Activated CD4-positive, alpha-beta T cell treated with anti-CD3 and anti-CD28 coated beads, Interleukin-2, amount 50 U/mL, for 24 hours (primary cell): ENCODE data around the gene TMEM38A.
"Not testable (repeated sequence)": the region's sequence is repeated elsewhere in the genome, so short reads cannot be mapped to it uniquely, and the experiment has no call there.

Experiments
- DNase-seq, 2 donors: peaks; one replicate each; pipeline ENCODE4 v3.0.0-alpha.2; 2020; ENCODE audit warnings: low read depth in 1 of 2, low spot score in 1 of 2

TMEM38A gene

DNA sequence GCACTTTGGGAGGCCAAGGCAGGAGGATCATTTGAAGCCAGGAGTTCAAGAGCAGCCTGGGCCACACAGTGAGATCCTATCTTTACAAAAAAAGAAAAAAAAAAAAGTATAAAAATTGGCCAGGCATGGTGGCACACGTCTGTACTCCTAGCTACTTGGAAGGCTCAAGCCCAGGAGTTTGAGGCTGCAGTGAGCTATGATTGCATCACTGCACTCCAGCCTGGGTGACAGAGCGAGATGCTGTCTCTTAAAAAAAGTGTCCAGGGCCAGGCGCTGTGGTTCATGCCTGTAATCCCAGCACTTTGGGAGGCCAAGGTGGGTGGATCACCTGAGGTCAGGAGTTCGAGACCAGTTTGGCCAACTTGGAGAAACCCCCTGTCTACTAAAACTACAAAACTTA lies 12.9 kb downstream of the TMEM38A start:
- DNase-seq: not testable (repeated sequence)

DNA sequence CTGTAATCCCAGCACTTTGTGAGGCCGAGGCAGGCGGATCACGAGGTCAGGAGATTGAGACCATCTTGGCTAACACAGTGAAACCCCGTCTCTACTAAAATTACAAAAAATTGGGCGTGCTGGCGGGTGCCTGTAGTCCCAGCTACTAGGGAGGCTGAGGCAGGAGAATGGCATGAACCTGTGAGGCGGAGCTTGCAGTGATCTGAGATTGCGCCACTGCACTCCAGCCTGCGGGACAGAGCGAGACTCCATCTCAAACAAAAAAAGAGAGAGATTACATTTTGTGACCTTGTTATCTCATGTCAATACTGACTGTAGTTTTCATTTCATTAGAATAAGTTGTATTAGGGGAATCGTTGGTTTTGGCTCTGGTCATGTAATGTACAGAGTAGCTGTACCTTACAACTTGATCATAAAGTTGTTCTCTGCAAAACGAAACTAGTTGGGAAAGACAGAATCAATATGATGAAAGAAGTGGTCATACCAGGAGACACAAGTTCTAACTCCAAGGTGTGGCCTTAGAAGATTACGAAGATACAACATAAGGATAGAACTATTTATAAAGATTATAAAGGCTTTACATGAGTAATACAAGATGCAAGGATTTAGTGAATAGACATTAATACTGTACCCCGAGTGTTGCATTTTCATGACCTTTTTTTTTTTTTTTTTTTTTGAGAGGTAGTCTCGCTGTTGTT lies 15.3 kb downstream of the TMEM38A start:
- no peak for DNase-seq

DNA sequence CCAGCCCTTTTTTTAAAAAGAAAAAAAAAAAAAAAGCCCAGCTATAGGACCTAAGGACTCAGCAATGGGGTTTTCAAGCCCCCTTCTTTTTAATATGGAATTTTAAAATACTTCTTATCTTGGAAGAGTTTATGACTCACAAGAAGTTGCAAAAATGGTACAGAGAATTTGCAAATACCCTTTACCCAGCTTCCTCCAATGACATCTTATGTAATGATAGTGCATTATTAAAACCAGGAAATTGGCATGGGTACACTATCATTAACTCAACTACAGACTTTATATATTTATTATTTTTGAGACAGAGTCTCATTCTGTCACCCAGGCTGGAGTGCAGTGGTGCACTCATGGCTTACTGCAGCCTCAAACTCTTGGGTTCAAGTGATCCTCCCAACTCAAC lies 16.1 kb downstream of the TMEM38A start:
- no peak for DNase-seq

DNA sequence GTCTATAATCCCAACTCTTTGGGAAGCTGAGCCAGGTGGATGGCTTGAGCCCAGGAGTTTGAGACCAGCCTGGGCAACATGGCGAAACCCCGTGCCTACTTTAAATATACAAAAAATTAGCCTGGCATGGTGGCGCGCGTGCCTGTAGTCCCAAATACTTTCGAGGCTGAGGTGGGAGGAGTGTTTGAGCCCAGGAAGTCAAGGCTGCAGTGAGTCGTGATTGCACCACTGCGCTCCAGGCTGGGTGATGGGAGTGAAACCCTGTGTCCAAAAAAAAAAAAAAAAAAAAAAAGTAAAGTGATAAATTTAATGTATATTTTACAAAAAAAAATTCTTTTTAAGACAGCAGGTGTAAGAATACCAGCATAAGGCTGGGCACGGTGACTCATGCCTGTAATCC lies 17.6 kb downstream of the TMEM38A start:
- DNase-seq: no peak

DNA sequence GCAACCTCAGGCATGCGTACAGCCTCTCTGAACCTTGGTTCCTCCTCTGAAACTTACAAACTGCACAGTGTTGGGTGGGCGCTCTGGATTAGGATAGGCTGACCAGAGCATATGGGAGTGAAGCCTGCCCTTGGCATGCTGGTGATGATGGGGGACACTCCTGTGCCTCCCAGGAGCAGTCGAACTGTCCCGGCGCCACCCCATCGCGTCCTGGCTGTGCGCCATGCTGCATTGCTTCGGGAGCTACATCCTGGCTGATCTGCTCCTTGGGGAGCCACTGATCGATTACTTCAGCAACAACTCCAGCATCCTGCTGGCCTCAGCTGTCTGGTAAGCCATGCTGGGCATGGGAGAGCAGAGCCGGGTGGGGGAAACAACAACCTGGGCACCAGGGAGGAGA lies 18.9 kb downstream of the TMEM38A start:
- DNase-seq: no peak

GRCh38 chr19:16682539-16682938 lies 21.6 kb downstream of the TMEM38A start:
- DNase-seq: no peak

DNA sequence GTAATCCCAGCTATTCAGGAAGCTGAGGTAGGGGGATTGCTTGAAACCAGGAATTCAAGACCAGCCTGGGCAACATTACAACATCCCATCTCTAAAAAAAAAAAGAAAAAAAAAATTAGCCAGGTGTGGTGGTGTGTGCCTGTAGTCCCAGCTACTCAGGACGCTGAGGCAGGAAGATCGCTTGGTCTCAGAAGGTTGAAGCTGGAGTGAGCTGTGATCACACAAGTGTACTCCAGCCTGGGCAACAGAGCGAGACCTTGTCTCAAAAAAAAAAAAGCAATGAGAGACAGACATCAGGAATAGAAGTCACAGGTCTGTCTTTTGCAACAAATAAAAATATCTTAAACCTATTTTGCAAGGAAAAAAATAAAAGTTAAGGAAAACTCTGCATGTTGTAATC lies 23.3 kb downstream of the TMEM38A start:
- no peak for DNase-seq

- DNase-seq: no peak
Measured at GRCh38 chr19:16688084-16688483, 27.1 kb downstream of the TMEM38A start.

DNA sequence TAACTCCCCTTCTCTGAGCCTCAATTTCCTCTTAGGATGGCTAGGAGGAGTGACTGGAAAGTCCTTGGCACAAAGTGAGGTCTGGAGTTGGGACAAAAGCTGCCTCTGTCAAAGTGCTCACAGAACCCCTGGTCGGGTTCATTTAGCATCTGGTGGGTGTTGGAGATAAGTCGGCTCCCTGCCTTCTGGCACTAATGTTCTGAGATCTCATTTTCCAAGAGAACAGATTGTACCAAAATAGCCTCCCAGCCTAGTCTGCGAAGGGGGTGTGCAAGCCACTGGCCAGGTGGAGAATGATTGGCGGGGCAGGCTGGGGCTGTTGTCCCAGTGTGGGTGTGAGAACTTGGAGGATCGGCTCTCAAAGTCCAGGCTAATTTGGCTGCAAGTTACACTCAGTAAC lies 38.0 kb downstream of the TMEM38A start:
- DNase-seq: no peak

DNA sequence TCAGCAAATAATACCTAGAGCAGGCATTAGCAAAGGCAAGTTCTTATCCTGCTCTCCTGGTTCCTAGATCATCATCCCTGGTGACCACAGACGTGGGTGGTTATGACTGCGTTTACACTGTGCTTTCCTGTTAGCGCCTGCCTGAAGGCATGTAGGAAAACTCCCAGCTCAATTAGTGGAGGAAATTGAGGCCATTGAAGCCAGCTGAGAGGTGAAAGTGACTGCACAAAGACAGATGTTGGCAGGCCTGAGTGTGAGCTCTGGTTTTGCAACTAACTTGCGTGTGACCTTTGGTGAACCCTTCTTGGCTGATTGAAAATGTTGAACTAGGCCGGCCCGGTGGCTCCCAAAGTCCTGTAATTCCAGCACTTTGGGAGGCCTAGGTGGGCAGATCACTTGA lies 41.2 kb downstream of the TMEM38A start:
- no peak for DNase-seq

- DNase-seq: no peak
Measured at GRCh38 chr19:16703677-16704076, 42.7 kb downstream of the TMEM38A start.

DNA sequence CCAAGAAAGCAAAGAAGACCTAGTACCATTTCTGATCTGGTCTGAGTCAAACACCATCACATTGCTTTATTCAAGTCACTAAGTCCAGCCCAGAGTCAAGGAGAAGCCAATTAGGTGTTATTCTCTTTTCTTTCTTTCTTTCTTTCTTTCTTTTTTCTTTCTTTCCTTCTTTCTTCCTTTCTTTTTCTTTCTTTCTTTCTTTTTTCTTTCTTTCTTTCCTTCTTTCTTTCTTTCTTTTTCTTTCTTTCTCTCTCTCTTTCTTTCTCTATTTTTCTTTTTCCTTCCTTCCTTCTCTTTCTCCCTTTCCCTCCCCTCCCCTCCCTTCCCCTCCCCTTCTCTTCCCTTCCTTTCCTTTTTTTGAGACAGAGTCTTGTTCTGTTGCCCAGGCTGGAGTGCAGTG lies 49.9 kb downstream of the TMEM38A start:
- DNase-seq: not testable (repeated sequence)

DNA sequence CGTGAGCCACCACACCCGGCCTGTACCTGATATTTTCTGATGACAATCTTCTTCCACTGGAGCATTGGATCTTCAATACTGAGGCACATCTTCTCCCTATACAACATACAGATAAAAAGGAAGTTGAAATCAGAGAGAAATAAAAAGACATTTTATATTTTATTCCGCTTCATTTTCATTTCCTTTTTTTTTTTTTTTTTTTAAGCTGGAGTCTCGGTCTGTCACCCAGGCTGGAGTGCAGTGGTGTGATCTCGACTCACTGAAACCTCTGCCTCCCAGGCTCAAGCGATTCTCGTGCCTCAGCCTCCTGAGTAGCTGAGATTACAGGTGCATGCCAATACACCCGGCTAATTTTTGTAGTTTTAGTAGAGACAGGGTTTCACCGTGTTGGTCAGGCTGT lies 51.4 kb downstream of the TMEM38A start:
- not testable (repeated sequence) for DNase-seq

DNA sequence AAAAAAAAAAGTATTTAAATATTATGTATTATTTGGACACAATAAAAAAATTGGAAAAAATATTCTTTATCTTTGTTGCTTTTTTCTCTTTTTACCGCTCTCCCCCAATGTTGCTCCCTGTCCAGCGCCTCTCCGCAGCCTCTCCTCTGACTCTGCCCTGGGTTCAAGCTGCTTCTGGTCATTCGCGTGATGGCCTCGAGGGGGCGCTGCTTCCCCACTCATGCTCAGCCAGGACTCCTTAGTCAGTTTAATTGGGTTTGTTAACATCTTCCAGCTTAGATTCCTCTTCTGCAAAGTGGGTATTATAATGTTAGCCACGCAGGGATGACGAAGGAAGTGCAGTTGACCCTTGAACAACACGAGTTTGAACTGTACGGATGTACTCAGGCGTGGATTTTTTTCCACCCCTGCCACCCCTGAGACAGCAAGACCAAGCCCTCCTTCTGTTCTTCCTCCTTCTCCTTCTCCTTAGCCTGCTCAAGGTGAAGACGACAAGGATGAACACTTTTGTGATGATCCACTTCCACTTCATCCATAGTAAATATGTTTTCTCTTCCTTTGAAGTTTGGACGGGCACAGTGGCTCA lies 53.9 kb downstream of the TMEM38A start:
- peak; percentile 5 to 6 for DNase-seq

- no peak for DNase-seq
Measured at GRCh38 chr19:16715611-16716010, 54.7 kb downstream of the TMEM38A start.

DNA sequence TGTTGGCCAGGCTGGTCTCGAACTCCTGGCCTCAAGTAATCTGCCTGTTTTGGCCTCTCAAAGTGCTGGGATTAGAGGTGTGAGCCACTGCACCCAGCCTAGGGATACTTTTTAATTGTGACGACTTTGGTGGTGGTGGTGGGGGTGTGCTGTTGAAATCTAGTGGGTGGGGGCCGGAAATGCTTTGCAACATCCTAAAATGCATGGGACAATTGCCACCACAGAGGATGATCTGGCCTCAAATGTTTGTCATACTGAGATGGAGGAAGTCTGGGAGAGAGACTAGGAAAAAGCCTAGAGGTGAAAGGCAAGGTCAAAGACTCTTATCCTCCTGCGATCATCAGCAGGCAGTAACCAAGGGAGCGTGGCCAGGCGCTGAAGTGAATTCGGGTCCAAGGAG lies 60.1 kb downstream of the TMEM38A start:
- no peak for DNase-seq

- no peak for DNase-seq
Measured at GRCh38 chr19:16722591-16722990, 61.7 kb downstream of the TMEM38A start.

GRCh38 chr19:16726916-16727315 lies 66.0 kb downstream of the TMEM38A start:
- no peak for DNase-seq

- DNase-seq: not testable (repeated sequence)
Measured at GRCh38 chr19:16735650-16736266, 74.8 kb downstream of the TMEM38A start.

DNA sequence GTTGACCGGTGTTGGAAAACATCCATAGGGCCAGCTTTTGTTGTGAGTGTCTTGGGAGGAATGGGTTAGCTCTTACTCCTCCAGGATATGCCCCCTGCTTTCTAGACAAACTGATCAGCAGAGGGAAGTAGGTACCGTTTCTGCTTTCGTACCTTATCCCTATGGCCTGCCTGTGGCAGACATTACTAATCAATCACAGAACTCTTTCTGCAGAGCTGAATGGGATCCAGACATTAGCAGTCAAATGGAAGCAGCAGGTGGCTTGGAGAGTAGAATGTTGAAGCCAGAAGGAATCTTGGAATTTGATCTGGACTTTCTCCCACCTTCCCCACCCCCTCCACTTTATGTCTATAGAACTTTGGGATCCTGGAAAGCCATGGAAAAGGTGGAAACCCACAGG lies 75.8 kb downstream of the TMEM38A start:
- DNase-seq: no peak

DNA sequence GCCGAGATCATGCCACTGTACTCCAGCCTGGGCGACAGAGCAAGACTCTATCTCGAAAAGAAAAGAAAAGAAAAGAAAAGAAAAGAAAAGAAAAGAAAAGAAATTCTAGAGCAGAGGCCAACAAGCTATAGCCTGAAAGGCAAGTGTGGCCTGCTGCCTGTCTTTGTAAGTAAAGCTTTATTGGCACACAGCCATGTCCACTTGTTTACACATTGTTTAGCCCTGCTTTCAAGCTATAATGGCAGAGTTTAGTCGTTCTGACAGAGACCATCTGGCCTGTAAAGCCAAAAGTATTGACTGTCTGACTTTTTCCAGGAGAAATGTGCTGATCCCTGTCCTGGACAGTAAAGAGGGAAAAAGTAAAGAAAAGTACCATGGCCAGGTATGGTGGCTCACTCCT lies 77.0 kb downstream of the TMEM38A start:
- no peak for DNase-seq

DNA sequence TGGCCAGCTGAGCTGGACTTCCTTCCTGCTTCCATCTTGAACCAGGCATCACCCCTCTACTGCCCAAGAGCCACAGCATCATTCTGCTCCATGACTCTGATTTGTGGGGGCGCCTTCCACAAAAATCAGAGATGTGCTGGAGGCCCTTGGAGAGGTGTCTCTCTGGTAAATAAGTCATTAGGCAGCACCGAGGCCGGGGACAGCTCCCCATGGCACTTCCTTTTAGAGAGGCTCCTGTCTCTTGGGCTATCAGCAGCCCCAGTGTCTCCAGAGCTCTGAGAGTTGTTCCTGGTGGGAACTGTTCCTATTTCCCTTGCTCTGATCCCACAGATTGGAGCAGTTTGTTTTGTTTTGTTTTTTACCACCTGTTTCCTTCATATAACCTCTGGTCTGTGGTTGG lies 78.6 kb downstream of the TMEM38A start:
- DNase-seq: no peak
